Naive thymus-derived CD8-positive, alpha-beta T cell (primary cell): ENCODE data around the gene JAK1. TPM values are rescaled to one million over a fixed set of nuclear protein-coding genes. Genes with fewer than 3 reads are reported as not detected.
A peak's percentile ranks its signal among the peaks of the same experiment; 100 is the strongest.

Experiments
- ATAC-seq, 2 donors: fragments of 150-1000 bp; cut with Tn5 transposase in 1 of 2; sonication (Bioruptor Pico), chemical (Tn5 transposase) in 1 of 2; 1 replicate in 1 of 2; 2 replicates in 1 of 2; pipeline ENCODE4 v1.10.0; 2021; ENCODE audit warnings: mild to moderate bottlenecking in 2 of 2, moderate library complexity in 2 of 2
- POLR2A ChIA-PET: fragments of 350-600 bp; sonication (Branson Sonifier 250); formaldehyde crosslinking; loops from one replicate; lab custom pipeline; 2021; ENCODE audit warnings: antibody characterized with exemption; lab: Charles Lee
- DNase-seq, 10 donors: peaks; one replicate each; pipeline versions ENCODE4 v3.0.0 to v3.0.0-alpha.2; 2020 to 2022
- H3K27ac Mint-ChIP-seq, 10 donors: one replicate each; pipeline ENCODE4 v1.8.0; 2020 to 2022; ENCODE audit warnings: mild to moderate bottlenecking in 10 of 10, mixed read lengths in 10 of 10, moderate library complexity in 4 of 10, inconsistent platforms in 1 of 10
- H3K27me3 Mint-ChIP-seq, 5 donors: one replicate each; pipeline ENCODE4 v1.8.0; 2021 to 2022; ENCODE audit warnings: mixed read lengths in 5 of 5
- H3K36me3 Mint-ChIP-seq, 3 donors: one replicate each; pipeline ENCODE4 v1.8.0; 2020 to 2022; ENCODE audit warnings: mixed read lengths in 3 of 3, mild to moderate bottlenecking in 2 of 3, inconsistent platforms in 1 of 3
- H3K4me1 Mint-ChIP-seq, 4 donors: one replicate each; pipeline ENCODE4 v1.8.0; 2021 to 2022; ENCODE audit warnings: mixed read lengths in 4 of 4
- H3K4me3 Mint-ChIP-seq, 10 donors: one replicate each; pipeline ENCODE4 v1.8.0; 2020 to 2022; ENCODE audit warnings: mild to moderate bottlenecking in 10 of 10, mixed read lengths in 10 of 10, moderate library complexity in 6 of 10, inconsistent platforms in 1 of 10
- H3K9me3 Mint-ChIP-seq, 9 donors: one replicate each; pipeline ENCODE4 v1.8.0; 2020 to 2022; ENCODE audit warnings: mixed read lengths in 9 of 9, mild to moderate bottlenecking in 3 of 9, inconsistent platforms in 1 of 9, moderate library complexity in 1 of 9
- polyA plus RNA-seq, 3 donors: library from polyadenylated mRNA; unstranded; fragments of 300-500 nt; fragmentation: Illumina TruSeq; gene quantifications; one replicate each; pipeline ENCODE4 v1.2.3, GENCODE V29; 2021
- total RNA-seq, 8 experiments: library from RNA in 2 of 8; stranded (reverse) in 2 of 8; gene quantifications; one replicate each; pipeline ENCODE4 v1.2.3 and lab custom pipeline; 2021 to 2026

The JAK1 gene
- total and polyA plus RNA-seq, 5 experiments from 2014 or later, result 162 to 361 (median 244) TPM

- peaks cover 41 to 88% (median 85%) of the 10 kb centered on the region in 4 donors for H3K4me1 Mint-ChIP-seq
- no peaks in the 10 kb centered on the region for H3K9me3 Mint-ChIP-seq
- DNase-seq (no peak), ATAC-seq (no peak)
- H3K4me3 Mint-ChIP-seq, result peak overlapping the region in 3 of 10 donors; percentile 0 to 40 (median 35)
- H3K27ac Mint-ChIP-seq, result peak overlapping the region; percentile 10 to 82 (median 62)
- H3K27me3 Mint-ChIP-seq, result no peaks in the 10 kb centered on the region
- H3K36me3 Mint-ChIP-seq, result peaks cover 0 to 61% (median 3%) of the 10 kb centered on the region in 3 donors
- POLR2A ChIA-PET, result interaction anchor here (1.3 kb wide), 1 partner anchor 82 kb away, joined by 3 read pairs; the partner anchor contains the start of gene JAK1
These were observed 81.9 kb downstream of the JAK1 start for GRCh38 chr1:64884261-64885040.

- Mint-ChIP-seq H3K4me3 (peak overlapping the region in 5 of 10 donors; percentile 21 to 70 (median 38)), H3K36me3 (peaks cover 0 to 76% (median 9%) of the 10 kb centered on the region in 3 donors), H3K27ac (peak overlapping the region in 8 of 10 donors; percentile 15 to 78 (median 54)), H3K27me3 (no peaks in the 10 kb centered on the region), H3K9me3 (no peaks in the 10 kb centered on the region), H3K4me1 (peaks cover 43 to 91% (median 83%) of the 10 kb centered on the region in 4 donors)
- POLR2A ChIA-PET, result interaction anchor here (1.0 kb wide), 1 partner anchor 169 kb away, joined by 7 read pairs; no protein-coding TSS in a partner anchor
- ATAC-seq, result no peak
- peak in 1 of 10 donors; percentile 32 for DNase-seq
These were observed 83.6 kb downstream of the JAK1 start for GRCh38 chr1:64882574-64883255.

- Mint-ChIP-seq H3K9me3 (no peaks in the 10 kb centered on the region), H3K27me3 (no peaks in the 10 kb centered on the region), H3K36me3 (peaks cover 0 to 77% (median 13%) of the 10 kb centered on the region in 3 donors), H3K4me1 (peaks cover 33 to 91% (median 84%) of the 10 kb centered on the region in 4 donors), H3K4me3 (no peak overlapping the region), H3K27ac (peak overlapping the region in 9 of 10 donors; percentile 33 to 75 (median 63))
- DNase-seq (no peak), ATAC-seq (no peak)
- POLR2A ChIA-PET, result interaction anchor here (0.6 kb wide), 1 partner anchor 21 kb away, joined by 3 read pairs; no protein-coding TSS in a partner anchor
These were observed 85.1 kb downstream of the JAK1 start for GRCh38 chr1:64881281-64881680.

- peaks cover 35 to 91% (median 86%) of the 10 kb centered on the region in 4 donors for H3K4me1 Mint-ChIP-seq
- H3K27ac Mint-ChIP-seq, result peak overlapping the region in 9 of 10 donors; percentile 6 to 62 (median 27)
- no peaks in the 10 kb centered on the region for H3K27me3 Mint-ChIP-seq
- POLR2A ChIA-PET, result interaction anchor here (0.6 kb wide), 1 partner anchor 22 kb away, joined by 3 read pairs; no protein-coding TSS in a partner anchor
- peaks cover 0 to 74% (median 18%) of the 10 kb centered on the region in 3 donors for H3K36me3 Mint-ChIP-seq
- no peak for ATAC-seq
- peak overlapping the region in 1 of 10 donors; percentile 10 for H3K4me3 Mint-ChIP-seq
- H3K9me3 Mint-ChIP-seq, result no peaks in the 10 kb centered on the region
- no peak for DNase-seq
These were observed 85.9 kb downstream of the JAK1 start for GRCh38 chr1:64880449-64880848.

GRCh38 chr1:64878931-64879611 lies 87.3 kb downstream of the JAK1 start:
- peaks cover 0 to 71% (median 21%) of the 10 kb centered on the region in 3 donors for H3K36me3 Mint-ChIP-seq
- no peaks in the 10 kb centered on the region for H3K9me3 Mint-ChIP-seq
- peak overlapping the region in 3 of 10 donors; percentile 2 to 20 (median 5) for H3K4me3 Mint-ChIP-seq
- peaks cover 32 to 91% (median 85%) of the 10 kb centered on the region in 4 donors for H3K4me1 Mint-ChIP-seq
- POLR2A ChIA-PET, result interaction anchor here (1.8 to 4.3 kb wide), 2 partner anchors 86 to 189 kb away, joined by 6 to 43 read pairs; partner anchors contain the start of gene JAK1
- DNase-seq, result no peak
- peak overlapping the region in 9 of 10 donors; percentile 8 to 89 (median 69) for H3K27ac Mint-ChIP-seq
- no peak for ATAC-seq
- no peaks in the 10 kb centered on the region for H3K27me3 Mint-ChIP-seq

DNA sequence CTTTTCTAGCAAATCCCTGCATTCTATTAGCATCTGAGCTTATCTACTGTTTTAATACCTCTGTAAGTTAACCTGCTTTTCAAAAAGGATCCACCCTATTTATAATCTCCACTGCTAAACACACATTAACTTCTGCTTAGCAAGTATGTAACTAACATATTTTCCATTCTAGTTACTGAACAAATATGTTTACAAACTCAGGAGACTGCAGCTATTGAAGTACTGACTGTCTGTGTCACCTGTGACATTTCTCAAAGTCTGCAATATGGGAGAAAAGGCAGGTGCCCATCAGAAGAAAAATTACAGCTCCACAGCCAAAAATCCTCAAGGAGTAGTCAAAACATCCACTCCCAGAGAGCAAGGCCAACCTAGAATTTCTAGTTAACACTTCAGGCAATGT lies 88.3 kb downstream of the JAK1 start:
- H3K9me3 Mint-ChIP-seq, result no peaks in the 10 kb centered on the region
- H3K27ac Mint-ChIP-seq, result peak overlapping the region; percentile 33 to 94 (median 84)
- no peak for ATAC-seq
- POLR2A ChIA-PET, result interaction anchor here (1.6 to 4.3 kb wide), 3 partner anchors 84 to 190 kb away, joined by 5 to 43 read pairs (median 6); partner anchors contain the start of gene JAK1
- no peak for DNase-seq
- peak overlapping the region in 7 of 10 donors; percentile 39 to 82 (median 72) for H3K4me3 Mint-ChIP-seq
- H3K27me3 Mint-ChIP-seq, result no peaks in the 10 kb centered on the region
- H3K36me3 Mint-ChIP-seq, result peaks cover 0 to 74% (median 20%) of the 10 kb centered on the region in 3 donors
- peaks cover 33 to 91% (median 82%) of the 10 kb centered on the region in 4 donors for H3K4me1 Mint-ChIP-seq

DNA sequence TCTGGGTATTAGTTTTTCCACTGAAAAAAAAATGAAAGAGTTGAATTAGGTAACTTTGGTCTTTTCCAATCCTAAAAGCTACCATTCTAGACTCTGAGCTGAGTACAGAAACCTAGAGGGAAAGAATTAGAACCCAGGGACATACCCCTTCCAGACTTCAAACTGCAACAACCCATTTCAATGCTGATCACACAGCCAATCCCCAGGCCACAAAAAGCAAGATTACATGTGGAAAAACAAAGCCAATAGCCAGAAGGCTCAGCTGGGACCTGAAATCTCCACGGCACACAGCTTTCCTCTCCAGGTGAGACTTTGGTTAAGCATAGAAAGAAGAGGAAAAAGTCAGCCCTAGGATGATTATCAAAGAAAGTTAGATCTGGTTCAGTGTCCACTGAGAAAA lies 88.8 kb downstream of the JAK1 start:
- Mint-ChIP-seq H3K27me3 (no peaks in the 10 kb centered on the region), H3K4me3 (peak overlapping the region in 9 of 10 donors; percentile 50 to 82 (median 71)), H3K27ac (peak overlapping the region; percentile 33 to 94 (median 84)), H3K36me3 (peaks cover 0 to 74% (median 24%) of the 10 kb centered on the region in 3 donors), H3K4me1 (peaks cover 32 to 91% (median 78%) of the 10 kb centered on the region in 4 donors), H3K9me3 (no peaks in the 10 kb centered on the region)
- DNase-seq (no peak), ATAC-seq (peak in 1 of 2 donors; percentile 29)
- POLR2A ChIA-PET, result interaction anchor here (0.9 to 4.3 kb wide), 8 partner anchors 10 to 190 kb away, joined by 3 to 43 read pairs (median 5); partner anchors contain the start of gene JAK1

DNA sequence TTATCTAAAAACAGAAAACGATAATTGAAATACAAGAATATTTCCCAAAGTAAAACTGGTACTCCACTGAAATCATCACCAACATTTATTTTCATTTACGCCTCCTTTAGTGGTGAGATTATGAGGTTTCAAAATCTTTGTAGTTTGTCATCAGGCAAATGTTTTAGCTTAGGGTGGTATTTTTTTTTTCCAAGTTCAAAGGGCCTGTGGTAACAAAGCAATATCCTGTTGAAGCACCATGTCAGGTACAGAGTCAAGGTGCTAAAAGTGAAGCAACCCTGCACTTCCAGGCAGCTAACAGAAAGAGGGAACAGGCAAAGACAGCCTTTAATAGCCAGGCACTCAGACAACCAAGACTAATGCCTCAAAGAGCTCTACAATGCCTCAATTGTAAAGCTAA lies 89.2 kb downstream of the JAK1 start:
- ATAC-seq (peak; percentile 96 to 98), DNase-seq (peak in 8 of 10 donors; percentile 38 to 91 (median 68))
- Mint-ChIP-seq H3K4me1 (peaks cover 30 to 89% (median 78%) of the 10 kb centered on the region in 4 donors), H3K9me3 (no peaks in the 10 kb centered on the region), H3K27me3 (no peaks in the 10 kb centered on the region), H3K4me3 (peak overlapping the region; percentile 50 to 82 (median 70)), H3K36me3 (peaks cover 4 to 74% (median 28%) of the 10 kb centered on the region in 3 donors), H3K27ac (peak overlapping the region; percentile 49 to 94 (median 84))
- POLR2A ChIA-PET, result interaction anchor here (0.9 to 4.3 kb wide), 9 partner anchors 10 to 191 kb away, joined by 3 to 43 read pairs (median 5); partner anchors contain the start of gene JAK1

DNA sequence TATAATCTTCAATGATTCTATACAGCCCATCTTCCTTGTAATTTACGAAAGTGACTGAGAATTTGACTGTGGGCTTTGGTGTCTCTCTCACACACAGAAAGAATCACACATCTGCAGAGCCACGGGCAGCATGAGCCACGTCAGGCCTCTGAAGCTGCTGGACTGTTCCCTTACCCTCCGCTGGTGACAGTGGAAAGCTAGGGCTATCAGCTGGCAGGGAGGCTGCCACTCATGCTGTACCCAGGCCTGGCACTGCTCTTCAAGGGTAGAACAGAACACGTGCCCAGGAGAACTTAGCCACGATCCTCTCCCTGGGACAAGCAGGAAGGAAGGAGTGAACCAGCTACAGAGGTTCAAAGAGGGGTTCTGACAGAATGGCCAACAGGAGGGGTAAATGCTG lies 90.7 kb downstream of the JAK1 start:
- POLR2A ChIA-PET, result interaction anchor here (4.3 kb wide), 1 partner anchor 90 kb away, joined by 43 read pairs; the partner anchor contains the start of gene JAK1
- H3K4me1 Mint-ChIP-seq, result peaks cover 38 to 89% (median 71%) of the 10 kb centered on the region in 4 donors
- DNase-seq, result no peak
- no peak for ATAC-seq
- no peaks in the 10 kb centered on the region for H3K27me3 Mint-ChIP-seq
- peak overlapping the region in 9 of 10 donors; percentile 52 to 94 (median 85) for H3K27ac Mint-ChIP-seq
- H3K9me3 Mint-ChIP-seq, result no peaks in the 10 kb centered on the region
- H3K36me3 Mint-ChIP-seq, result peaks cover 8 to 79% (median 32%) of the 10 kb centered on the region in 3 donors
- peak overlapping the region in 9 of 10 donors; percentile 9 to 82 (median 41) for H3K4me3 Mint-ChIP-seq

DNA sequence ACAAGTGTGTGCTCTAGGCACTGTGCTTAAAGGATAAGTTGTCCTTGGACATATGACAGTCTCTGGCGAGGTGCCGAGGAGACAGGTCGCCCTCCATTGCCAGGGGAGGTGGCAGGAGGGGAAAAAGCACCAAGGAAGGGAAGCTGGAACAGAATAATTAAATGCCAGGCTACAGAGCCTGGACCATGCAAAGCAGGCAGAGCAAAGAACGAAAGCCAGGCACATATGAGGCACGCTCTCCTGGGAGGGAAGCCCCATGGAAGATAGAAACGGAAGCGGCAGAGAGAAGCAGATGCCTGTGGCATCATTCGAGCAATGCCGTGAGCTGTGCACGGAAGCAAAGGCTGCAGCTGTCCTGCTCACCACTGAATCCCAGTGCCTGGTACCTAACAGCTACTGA lies 91.2 kb downstream of the JAK1 start:
- Mint-ChIP-seq H3K27me3 (no peaks in the 10 kb centered on the region), H3K36me3 (peaks cover 8 to 79% (median 32%) of the 10 kb centered on the region in 3 donors), H3K4me3 (peak overlapping the region in 7 of 10 donors; percentile 27 to 79 (median 58)), H3K4me1 (peaks cover 37 to 84% (median 66%) of the 10 kb centered on the region in 4 donors), H3K9me3 (no peaks in the 10 kb centered on the region), H3K27ac (peak overlapping the region in 9 of 10 donors; percentile 36 to 86 (median 79))
- DNase-seq (no peak), ATAC-seq (no peak)
- POLR2A ChIA-PET, result interaction anchor here (4.3 kb wide), 1 partner anchor 90 kb away, joined by 43 read pairs; the partner anchor contains the start of gene JAK1

DNA sequence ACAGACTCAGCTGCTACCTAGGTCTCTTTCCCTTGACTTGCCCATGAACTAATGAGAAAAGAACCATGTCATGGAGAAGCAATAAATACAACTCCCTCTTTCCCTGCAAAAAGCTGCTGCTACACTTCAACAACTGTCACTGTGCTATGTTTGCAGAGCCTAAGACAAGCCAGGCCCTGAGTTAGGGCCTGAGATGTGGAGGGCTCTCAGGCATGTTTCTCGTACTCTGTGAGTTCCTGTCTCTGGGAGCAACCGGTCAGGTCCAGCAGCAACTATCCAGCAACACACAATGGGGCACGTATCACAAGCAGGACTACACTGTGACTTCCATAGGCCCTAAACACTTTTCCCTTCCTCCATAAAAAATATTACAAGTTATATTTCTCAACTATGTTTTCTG lies 91.7 kb downstream of the JAK1 start:
- Mint-ChIP-seq H3K36me3 (peaks cover 8 to 83% (median 32%) of the 10 kb centered on the region in 3 donors), H3K9me3 (no peaks in the 10 kb centered on the region), H3K4me1 (peaks cover 37 to 80% (median 63%) of the 10 kb centered on the region in 4 donors), H3K27me3 (no peaks in the 10 kb centered on the region), H3K27ac (peak overlapping the region in 7 of 10 donors; percentile 21 to 88 (median 75)), H3K4me3 (peak overlapping the region in 2 of 10 donors; percentile 55 to 72)
- POLR2A ChIA-PET, result no interaction called here
- ATAC-seq (no peak), DNase-seq (no peak)
